Sigmoid colon (tissue), 7 donors: ENCODE data around the gene TXNL4B. TPM values are rescaled to one million over a fixed set of nuclear protein-coding genes. Genes with fewer than 3 reads are reported as not detected.

ENCODE experiments used
- DNase-seq: peaks from one replicate; pipeline ENCODE4 v3.0.0-alpha.2; 2019
- H3K27ac ChIP-seq, 4 donors: fragments of 200-600 bp; sonication (generic); one replicate each; pipeline ENCODE4 v1.5.1; 2016 to 2019; ENCODE audit warnings: mild to moderate bottlenecking in 1 of 4
- H3K27me3 ChIP-seq, 3 donors: fragments of 200-600 bp; sonication (generic); one replicate each; pipeline ENCODE4 v1.5.1; 2019; ENCODE audit warnings: mild to moderate bottlenecking in 1 of 3
- H3K36me3 ChIP-seq, 4 donors: fragments of 200-600 bp; sonication (generic); one replicate each; pipeline ENCODE4 v1.5.1; 2016 to 2019
- H3K4me1 ChIP-seq, 4 donors: fragments of 200-600 bp; sonication (generic); one replicate each; pipeline ENCODE4 v1.5.1; 2017 to 2019
- H3K4me3 ChIP-seq, 4 donors: fragments of 200-600 bp; sonication (generic); one replicate each; pipeline ENCODE4 v1.5.1; 2017 to 2019; ENCODE audit warnings: mild to moderate bottlenecking in 2 of 4, moderate library complexity in 1 of 4
- H3K9me3 ChIP-seq, 4 donors: fragments of 200-600 bp in 3 of 4; sonication (generic) in 3 of 4; one replicate each; pipeline versions ENCODE4 v1.5.1 to v1.6.1; 2013 to 2019
- CTCF ChIP-seq, 4 experiments: fragments of 450-650 bp in 3 of 4; fragments of 200-600 bp in 1 of 4; IDR thresholded peaks; one replicate each; pipeline ENCODE4 v1.5.1; 2016 to 2019; ENCODE audit warnings: antibody characterized with exemption in 4 of 4, mild to moderate bottlenecking in 3 of 4, moderate library complexity in 2 of 4
- EP300 ChIP-seq, 4 donors: sonication (generic); formaldehyde crosslinking; IDR thresholded peaks; one replicate each; pipeline ENCODE4 v1.6.1; 2017; ENCODE audit warnings: antibody characterized with exemption in 4 of 4
- POLR2A ChIP-seq, 2 donors: fragments of 450-650 bp; IDR thresholded peaks; one replicate each; pipeline ENCODE4 v1.6.1; 2016; ENCODE audit warnings: antibody characterized with exemption in 2 of 2, mild to moderate bottlenecking in 2 of 2, moderate library complexity in 2 of 2
- POLR2AphosphoS5 ChIP-seq, 4 donors: sonication (generic); formaldehyde crosslinking; IDR thresholded peaks; one replicate each; pipeline ENCODE4 v1.6.1; 2017; ENCODE audit warnings: antibody characterized with exemption in 4 of 4
- WGBS, 2 donors: extraction: QIAGEN DNeasy Blood & Tissue Kit; methylation state at CpG; one replicate each; pipeline ENCODE4 v1.1.7; 2013; 5-methylcytosine and 5-hydroxymethylcytosine counted together
- intact Hi-C: fragments of 100-400 bp; cut with DNase I; formaldehyde crosslinking; loops from one replicate; pipeline ENCODE4 v1.15.1; 2023
- polyA plus RNA-seq, 3 donors: library from polyadenylated mRNA; stranded (reverse); fragments of 200-250 nt; gene quantifications; one replicate each; pipeline ENCODE4 v1.2.3, GENCODE V29; 2013
- total RNA-seq, 4 donors: library from RNA; depleted of rRNA; stranded (reverse); fragments of >200 nt; gene quantifications; one replicate each; pipeline ENCODE4 v1.1.0, GENCODE V29; 2016
- donor health status: healthy with polysubstance abuse.
- donor health status: Bipolar disorder and iron deficiency.
- donor health status: healthy.

The TXNL4B gene
- total and polyA plus RNA-seq, 7 donors, result 6.0 to 11.8 (median 8.2) TPM

GRCh38 chr16:72112906-72113615 lies 19.6 kb upstream of the TXNL4B start:
- intact Hi-C loops, result no loop called here
- DNase-seq, result no peak
- Histone ChIP-seq H3K36me3 (peaks cover 35 to 53% (median 44%) of the 10 kb centered on the region in 4 donors), H3K27me3 (no peaks in the 10 kb centered on the region), H3K4me1 (no peaks in the 10 kb centered on the region), H3K9me3 (no peaks in the 10 kb centered on the region), H3K27ac (no peak overlapping the region), H3K4me3 (no peak overlapping the region)
- TF ChIP-seq CTCF (IDR thresholded peaks at IDR 0.05), result no peak
- 88 to 93% methylated on average over 7 of the region's 7 CpGs for WGBS, 2 donors

GRCh38 chr16:72112452-72112792 lies 19.0 kb upstream of the TXNL4B start:
- H3K4me1 ChIP-seq, result no peaks in the 10 kb centered on the region
- DNase-seq, result no peak
- no peak overlapping the region for H3K4me3 ChIP-seq
- WGBS, 2 donors, result 97% methylated on average over 15 of the region's 15 CpGs
- no peaks in the 10 kb centered on the region for H3K9me3 ChIP-seq
- H3K36me3 ChIP-seq, result peaks cover 40 to 59% (median 51%) of the 10 kb centered on the region in 4 donors
- no peak overlapping the region for H3K27ac ChIP-seq
- H3K27me3 ChIP-seq, result no peaks in the 10 kb centered on the region
- TF ChIP-seq POLR2A (IDR thresholded peaks at IDR 0.05) (no peak), EP300 (IDR thresholded peaks at IDR 0.05) (no peak), POLR2AphosphoS5 (IDR thresholded peaks at IDR 0.05) (no peak), CTCF (IDR thresholded peaks at IDR 0.05) (no peak)
- intact Hi-C loops, result no loop called here

- H3K4me1 ChIP-seq, result no peaks in the 10 kb centered on the region
- no peak for DNase-seq
- no peaks in the 10 kb centered on the region for H3K27me3 ChIP-seq
- intact Hi-C loops, result no loop called here
- no peak for TF ChIP-seq EP300 (IDR thresholded peaks at IDR 0.05)
- H3K27ac ChIP-seq, result no peak overlapping the region
- H3K9me3 ChIP-seq, result no peaks in the 10 kb centered on the region
- peaks cover 46 to 65% (median 56%) of the 10 kb centered on the region in 4 donors for H3K36me3 ChIP-seq
- WGBS, 2 donors, result 88 to 92% methylated on average over 19 of the region's 19 CpGs
- no peak overlapping the region for H3K4me3 ChIP-seq
Observed at GRCh38 chr16:72111657-72112451, 18.4 kb upstream of the TXNL4B start.

- intact Hi-C loops, result no loop called here
- H3K27me3 ChIP-seq, result no peaks in the 10 kb centered on the region
- TF ChIP-seq CTCF (IDR thresholded peaks at IDR 0.05) (no peak), EP300 (IDR thresholded peaks at IDR 0.05) (no peak), POLR2A (IDR thresholded peaks at IDR 0.05) (no peak), POLR2AphosphoS5 (IDR thresholded peaks at IDR 0.05) (no peak)
- no peaks in the 10 kb centered on the region for H3K9me3 ChIP-seq
- DNase-seq, result no peak
- H3K36me3 ChIP-seq, result peaks cover 55 to 74% (median 66%) of the 10 kb centered on the region in 4 donors
- no peak overlapping the region for H3K4me3 ChIP-seq
- no peak overlapping the region for H3K27ac ChIP-seq
- H3K4me1 ChIP-seq, result no peaks in the 10 kb centered on the region
- 97% methylated on average over 23 of the region's 23 CpGs for WGBS, 2 donors
Observed at GRCh38 chr16:72110662-72111615, 17.5 kb upstream of the TXNL4B start.
